GM19463 (cell line): ENCODE data around the gene ST7.

Source experiments
- ATAC-seq: cut with Tn5 transposase; IDR thresholded peaks from one replicate; pipeline ENCODE4 v1.9.1; 2021; ENCODE audit warnings: mild to moderate bottlenecking, moderate library complexity; ENCODE audit not compliant: unreplicated experiment

Gene ST7

GRCh38 chr7:117051808-117052207 is 98.5 kb downstream of the ST7 start:
- ATAC-seq: no peak

GRCh38 chr7:117053432-117053831 is 100.1 kb downstream of the ST7 start:
- ATAC-seq: no peak

- ATAC-seq: no peak
Observed at GRCh38 chr7:117061751-117062150, 108.5 kb downstream of the ST7 start.

- ATAC-seq: no peak
Observed at GRCh38 chr7:117062300-117062699, 109.0 kb downstream of the ST7 start.

- no peak for ATAC-seq
Observed at GRCh38 chr7:117064688-117065087, 111.4 kb downstream of the ST7 start.

GRCh38 chr7:117065571-117066150 is 112.4 kb downstream of the ST7 start:
- ATAC-seq: no peak

GRCh38 chr7:117066668-117067067 is 113.4 kb downstream of the ST7 start:
- ATAC-seq: peak; percentile 28

- ATAC-seq: no peak
Observed at GRCh38 chr7:117067340-117067739, 114.0 kb downstream of the ST7 start.

- no peak for ATAC-seq
Observed at GRCh38 chr7:117068511-117069145, 115.3 kb downstream of the ST7 start.

GRCh38 chr7:117069379-117069778 is 116.1 kb downstream of the ST7 start:
- ATAC-seq: peak; percentile 79

- no peak for ATAC-seq
Observed at GRCh38 chr7:117071551-117071950, 118.2 kb downstream of the ST7 start.

- no peak for ATAC-seq
Observed at GRCh38 chr7:117072620-117073118, 119.4 kb downstream of the ST7 start.

GRCh38 chr7:117074378-117074777 is 121.1 kb downstream of the ST7 start:
- ATAC-seq: no peak

- ATAC-seq: no peak
Observed at GRCh38 chr7:117075934-117076333, 122.6 kb downstream of the ST7 start.

- no peak for ATAC-seq
Observed at GRCh38 chr7:117076426-117076943, 123.2 kb downstream of the ST7 start.

GRCh38 chr7:117077658-117078057 is 124.4 kb downstream of the ST7 start:
- no peak for ATAC-seq

- ATAC-seq: no peak
Observed at GRCh38 chr7:117082647-117083046, 129.3 kb downstream of the ST7 start.

GRCh38 chr7:117083648-117084047 is 130.3 kb downstream of the ST7 start:
- ATAC-seq: no peak

- ATAC-seq: no peak
Observed at GRCh38 chr7:117084286-117084685, 131.0 kb downstream of the ST7 start.

GRCh38 chr7:117085275-117085674 is 132.0 kb downstream of the ST7 start:
- ATAC-seq: no peak

GRCh38 chr7:117085769-117086463 is 132.6 kb downstream of the ST7 start:
- ATAC-seq: peak; percentile 37

- ATAC-seq: peak; percentile 58
Observed at GRCh38 chr7:117086788-117087187, 133.5 kb downstream of the ST7 start.
